A673 (cell line): ENCODE results near the gene ENOX1. TPM values are rescaled to one million over a fixed set of nuclear protein-coding genes. Genes with fewer than 3 reads are reported as not detected.

ENCODE experiments used
- BruUV-seq: library from RNA; stranded (reverse); fragments of 400-500 nt; replicated peaks from 2 replicates; lab custom pipeline; 2021; lab: Mats Ljungman, UMichigan
- CTCF ChIA-PET: fragments of 300-600 bp; sonication (Branson Sonifier 250); formaldehyde crosslinking; loops from one replicate; lab custom pipeline; 2022; ENCODE audit warnings: antibody characterized with exemption; lab: Charles Lee
- POLR2A ChIA-PET: fragments of 300-600 bp; sonication (Branson Sonifier 250); formaldehyde crosslinking; loops from one replicate; lab custom pipeline; 2022; ENCODE audit warnings: antibody characterized with exemption; ENCODE audit not compliant: low non-redundant PET; lab: Charles Lee
- DNase-seq: peaks from one replicate; pipeline ENCODE4 v3.0.0-alpha.2; 2015; ENCODE audit warnings: low spot score
- H3K27ac ChIP-seq: fragments of 200-600 bp; sonication (generic); 2 replicates; pipeline ENCODE4 v1.5.1; 2016; ENCODE audit warnings: mixed run types, low read depth, mild to moderate bottlenecking, mixed read lengths, antibody characterized with exemption, low read length; ENCODE audit not compliant: poor library complexity, severe bottlenecking
- H3K27me3 ChIP-seq: fragments of 200-600 bp; sonication (generic); replicated peaks from 2 replicates; pipeline ENCODE4 v1.6.1; 2017; ENCODE audit warnings: mixed run types, low read depth, mild to moderate bottlenecking, mixed read lengths, antibody characterized with exemption, low read length; ENCODE audit not compliant: insufficient read depth, poor library complexity
- H3K36me3 ChIP-seq: fragments of 200-600 bp; sonication (generic); 2 replicates; pipeline ENCODE4 v1.6.1; 2016; ENCODE audit warnings: mixed run types, mild to moderate bottlenecking, mixed read lengths, antibody characterized with exemption, low read length; ENCODE audit not compliant: insufficient read depth, poor library complexity, severe bottlenecking
- H3K4me1 ChIP-seq: fragments of 200-600 bp; sonication (generic); 2 replicates; pipeline ENCODE4 v1.6.1; 2017; ENCODE audit warnings: mixed run types, mild to moderate bottlenecking, mixed read lengths, antibody characterized with exemption, low read length; ENCODE audit not compliant: insufficient read depth, poor library complexity, severe bottlenecking
- H3K4me3 ChIP-seq: fragments of 200-600 bp; sonication (generic); 2 replicates; pipeline ENCODE4 v1.5.1; 2016; ENCODE audit warnings: low read depth, mixed run types, mild to moderate bottlenecking, mixed read lengths, low read length; ENCODE audit not compliant: poor library complexity, severe bottlenecking
- H3K9me3 ChIP-seq: fragments of 200-600 bp; sonication (generic); 2 replicates; pipeline ENCODE4 v1.6.1; 2016; ENCODE audit warnings: mixed run types, low read depth, mild to moderate bottlenecking, mixed read lengths, antibody characterized with exemption, low read length; ENCODE audit not compliant: poor library complexity, severe bottlenecking
- EZH2 ChIP-seq: fragments of 200-600 bp; sonication (generic); IDR thresholded peaks from 2 replicates; pipeline ENCODE4 v1.6.1; 2017; ENCODE audit warnings: borderline replicate concordance, low read depth, mild to moderate bottlenecking, mixed read lengths, antibody characterized with exemption, low read length; ENCODE audit not compliant: poor library complexity, severe bottlenecking
- intact Hi-C: fragments of 100-400 bp; cut with micrococcal nuclease; formaldehyde crosslinking; loops from one replicate; pipeline ENCODE4 v1.10.0; 2022; ENCODE audit not compliant: unreplicated experiment
- total RNA-seq: library from RNA; stranded (reverse); gene quantifications from 2 replicates; pipeline ENCODE4 v1.2.3, GENCODE V29; 2021
- TF ChIP-seq, protein P1 (sequence below): fragments of 300-800, 200-600 bp; sonication (generic); conservative IDR thresholded peaks from 2 replicates; pipeline ENCODE4 v1.5.1; 2017; ENCODE audit warnings: low read depth, mild to moderate bottlenecking, antibody characterized with exemption, low read length, moderate library complexity, mixed read lengths

The ENOX1 gene
- total RNA-seq, 1 experiment from 2014 or later = 4.4 TPM

DNA sequence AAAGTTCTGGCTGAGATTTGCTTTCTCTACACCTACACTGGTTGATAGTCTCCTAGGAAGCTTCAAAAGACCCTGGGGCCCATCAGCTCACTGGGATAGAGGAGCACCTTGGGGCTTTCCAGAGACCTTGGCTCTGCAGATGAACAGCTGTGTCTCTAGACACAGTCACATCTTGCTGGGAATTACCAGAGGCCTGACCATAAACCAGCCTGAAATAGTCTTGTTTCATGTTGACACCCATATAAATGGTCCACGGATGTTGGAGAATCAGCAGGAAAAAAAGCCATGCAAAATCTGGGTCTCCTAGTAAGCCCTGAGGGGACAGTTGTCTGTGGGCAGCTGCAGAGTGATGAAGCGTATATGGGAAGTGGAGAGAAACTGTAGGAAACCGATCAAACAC lies 555.8 kb downstream of the ENOX1 start:
- Histone ChIP-seq H3K27me3 (no peaks in the 10 kb centered on the region), H3K4me3 (no peak overlapping the region), H3K9me3 (no peaks in the 10 kb centered on the region), H3K27ac (no peak overlapping the region), H3K36me3 (no peaks in the 10 kb centered on the region), H3K4me1 (no peaks in the 10 kb centered on the region)
- no peak for DNase-seq
- CTCF ChIA-PET = no interaction called here
- no peak for TF ChIP-seq EZH2
- TF ChIP-seq, protein P1, sequence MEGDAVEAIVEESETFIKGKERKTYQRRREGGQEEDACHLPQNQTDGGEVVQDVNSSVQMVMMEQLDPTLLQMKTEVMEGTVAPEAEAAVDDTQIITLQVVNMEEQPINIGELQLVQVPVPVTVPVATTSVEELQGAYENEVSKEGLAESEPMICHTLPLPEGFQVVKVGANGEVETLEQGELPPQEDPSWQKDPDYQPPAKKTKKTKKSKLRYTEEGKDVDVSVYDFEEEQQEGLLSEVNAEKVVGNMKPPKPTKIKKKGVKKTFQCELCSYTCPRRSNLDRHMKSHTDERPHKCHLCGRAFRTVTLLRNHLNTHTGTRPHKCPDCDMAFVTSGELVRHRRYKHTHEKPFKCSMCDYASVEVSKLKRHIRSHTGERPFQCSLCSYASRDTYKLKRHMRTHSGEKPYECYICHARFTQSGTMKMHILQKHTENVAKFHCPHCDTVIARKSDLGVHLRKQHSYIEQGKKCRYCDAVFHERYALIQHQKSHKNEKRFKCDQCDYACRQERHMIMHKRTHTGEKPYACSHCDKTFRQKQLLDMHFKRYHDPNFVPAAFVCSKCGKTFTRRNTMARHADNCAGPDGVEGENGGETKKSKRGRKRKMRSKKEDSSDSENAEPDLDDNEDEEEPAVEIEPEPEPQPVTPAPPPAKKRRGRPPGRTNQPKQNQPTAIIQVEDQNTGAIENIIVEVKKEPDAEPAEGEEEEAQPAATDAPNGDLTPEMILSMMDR = no peak
- intact Hi-C loops = no loop called here
- BruUV-seq = no TSS peak
- POLR2A ChIA-PET = no interaction called here

DNA sequence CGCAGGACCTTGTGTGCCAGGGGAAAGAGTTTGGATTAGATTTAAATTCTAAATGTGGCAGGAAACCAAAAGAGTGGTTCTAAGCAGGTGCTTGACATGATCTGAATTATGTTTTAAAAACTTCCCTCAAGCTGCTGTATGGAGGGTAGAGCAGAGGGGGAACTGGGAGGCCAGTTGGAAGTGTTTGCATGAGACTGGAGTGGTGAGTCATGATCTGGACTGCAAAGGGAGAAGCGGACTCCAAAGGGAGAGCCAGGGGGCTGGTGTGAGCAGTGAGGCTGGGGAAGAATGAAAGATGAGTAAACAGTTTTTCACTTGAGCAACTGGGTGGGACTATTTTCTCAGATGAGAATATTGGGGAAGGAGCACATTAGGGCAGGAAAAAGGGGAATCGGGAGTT lies 557.3 kb downstream of the ENOX1 start:
- POLR2A ChIA-PET = no interaction called here
- Histone ChIP-seq H3K4me1 (no peaks in the 10 kb centered on the region), H3K27me3 (no peaks in the 10 kb centered on the region), H3K4me3 (no peak overlapping the region), H3K9me3 (no peaks in the 10 kb centered on the region), H3K27ac (no peak overlapping the region), H3K36me3 (no peaks in the 10 kb centered on the region)
- intact Hi-C loops = no loop called here
- CTCF ChIA-PET = no interaction called here
- BruUV-seq = no TSS peak
- TF ChIP-seq EZH2 = no peak
- TF ChIP-seq, protein P1 = no peak
- no peak for DNase-seq

DNA sequence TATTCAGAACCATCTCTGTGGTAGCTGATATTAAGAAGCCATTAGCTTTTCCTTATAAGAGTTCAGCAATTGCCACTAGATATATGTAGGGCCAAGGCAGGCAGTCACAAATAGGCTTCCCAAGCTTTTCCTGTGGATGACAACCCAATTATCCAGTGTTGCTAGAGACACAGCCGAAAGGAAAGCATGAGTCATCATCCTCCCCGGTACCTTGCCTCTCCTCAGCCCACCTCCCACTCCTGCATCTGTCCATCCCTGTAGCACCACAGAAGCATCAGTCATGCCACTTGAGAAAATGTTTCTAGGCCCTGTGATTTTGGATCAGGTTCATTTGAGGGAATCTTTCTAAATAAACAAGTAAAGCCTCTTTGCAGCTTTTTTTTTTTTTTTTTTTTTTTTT lies 559.1 kb downstream of the ENOX1 start:
- TF ChIP-seq, protein P1 = no peak
- TF ChIP-seq EZH2 = no peak
- Histone ChIP-seq H3K4me1 (no peaks in the 10 kb centered on the region), H3K4me3 (no peak overlapping the region), H3K9me3 (no peaks in the 10 kb centered on the region), H3K36me3 (no peaks in the 10 kb centered on the region), H3K27me3 (no peaks in the 10 kb centered on the region), H3K27ac (no peak overlapping the region)
- BruUV-seq = no TSS peak
- no peak for DNase-seq
- POLR2A ChIA-PET = interaction anchor here (0.6 kb wide), 1 partner anchor 152 kb away, joined by 5 read pairs; no protein-coding TSS in a partner anchor
- intact Hi-C loops = no loop called here
- CTCF ChIA-PET = no interaction called here
